ENCODE measurements around the gene COG4.

DNA sequence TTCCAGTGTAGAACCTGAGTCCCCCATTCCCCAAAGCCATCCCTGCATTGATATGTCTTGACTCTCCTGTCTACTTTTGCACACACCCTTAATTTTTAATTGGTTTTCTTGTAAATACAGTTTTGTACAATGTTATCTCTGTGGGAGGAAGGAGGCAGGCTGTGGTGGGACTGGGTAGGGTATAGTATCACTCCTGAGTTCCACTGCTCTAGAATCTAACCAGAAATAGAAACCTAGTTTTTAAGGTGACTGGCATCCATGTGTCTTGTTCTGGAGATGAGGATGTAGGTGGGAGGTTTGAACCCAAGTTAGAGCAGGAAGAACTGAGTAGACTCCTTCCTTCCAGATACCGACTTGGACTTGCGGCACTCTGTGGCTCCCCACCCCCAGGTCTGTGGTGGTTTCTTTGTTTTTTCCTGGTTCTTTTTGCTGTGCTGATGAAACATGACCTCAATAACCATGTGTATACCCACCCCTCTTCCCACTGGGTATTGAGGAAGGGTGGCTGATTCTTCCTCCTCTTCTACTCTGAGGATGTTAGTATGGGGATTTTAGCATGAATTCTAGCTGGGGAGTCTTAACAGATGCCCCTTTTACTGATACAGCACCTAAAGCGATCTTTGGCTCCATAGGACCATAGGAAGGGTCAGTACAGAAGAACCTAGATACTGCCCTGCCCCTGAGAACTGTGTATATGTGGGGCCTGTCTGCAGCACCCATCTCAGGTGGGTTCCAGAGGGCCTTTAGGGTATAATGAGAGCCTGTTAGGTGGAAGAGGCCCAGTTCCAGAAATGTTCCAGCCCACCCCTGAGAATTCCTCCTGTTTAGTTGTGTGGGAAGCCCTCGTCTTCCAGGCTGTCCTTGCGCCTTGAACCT, 48.9 kb upstream of the COG4 start:
- TF ChIP-seq, protein P1, sequence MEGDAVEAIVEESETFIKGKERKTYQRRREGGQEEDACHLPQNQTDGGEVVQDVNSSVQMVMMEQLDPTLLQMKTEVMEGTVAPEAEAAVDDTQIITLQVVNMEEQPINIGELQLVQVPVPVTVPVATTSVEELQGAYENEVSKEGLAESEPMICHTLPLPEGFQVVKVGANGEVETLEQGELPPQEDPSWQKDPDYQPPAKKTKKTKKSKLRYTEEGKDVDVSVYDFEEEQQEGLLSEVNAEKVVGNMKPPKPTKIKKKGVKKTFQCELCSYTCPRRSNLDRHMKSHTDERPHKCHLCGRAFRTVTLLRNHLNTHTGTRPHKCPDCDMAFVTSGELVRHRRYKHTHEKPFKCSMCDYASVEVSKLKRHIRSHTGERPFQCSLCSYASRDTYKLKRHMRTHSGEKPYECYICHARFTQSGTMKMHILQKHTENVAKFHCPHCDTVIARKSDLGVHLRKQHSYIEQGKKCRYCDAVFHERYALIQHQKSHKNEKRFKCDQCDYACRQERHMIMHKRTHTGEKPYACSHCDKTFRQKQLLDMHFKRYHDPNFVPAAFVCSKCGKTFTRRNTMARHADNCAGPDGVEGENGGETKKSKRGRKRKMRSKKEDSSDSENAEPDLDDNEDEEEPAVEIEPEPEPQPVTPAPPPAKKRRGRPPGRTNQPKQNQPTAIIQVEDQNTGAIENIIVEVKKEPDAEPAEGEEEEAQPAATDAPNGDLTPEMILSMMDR (IDR thresholded peaks at IDR 0.05; ENCODE audit: low read depth, low read length): no peak
- TF ChIP-seq EZH2phosphoT487 (IDR thresholded peaks at IDR 0.05; ENCODE audit: low read depth): no peak
